Vagina (tissue), 2 donors: ENCODE data around the gene GOLGA6A.
"Not testable (repeated sequence)": the region's sequence is repeated elsewhere in the genome, so short reads cannot be mapped to it uniquely, and the experiment has no call there.

Source experiments
- CTCF ChIP-seq, 3 experiments: fragments of 450-650 bp in 2 of 3; fragments of 200-600 bp in 1 of 3; sonication (generic) in 1 of 3; IDR thresholded peaks; one replicate each; pipeline ENCODE4 v1.5.1; 2017 to 2019; ENCODE audit warnings: antibody characterized with exemption in 3 of 3, mild to moderate bottlenecking in 2 of 3, moderate library complexity in 2 of 3
- POLR2A ChIP-seq, 2 donors: fragments of 450-650 bp; IDR thresholded peaks; one replicate each; pipeline ENCODE4 v1.6.1; 2017; ENCODE audit warnings: antibody characterized with exemption in 2 of 2, mild to moderate bottlenecking in 2 of 2, moderate library complexity in 2 of 2
- POLR2AphosphoS5 ChIP-seq, 2 donors: sonication (generic); formaldehyde crosslinking; IDR thresholded peaks; one replicate each; pipeline ENCODE4 v1.9.0; 2017; ENCODE audit warnings: antibody characterized with exemption in 2 of 2, mild to moderate bottlenecking in 2 of 2, low read depth in 1 of 2; ENCODE audit not compliant: insufficient read depth in 1 of 2

GRCh38 chr15:74082450-74082849 lies at the start of gene GOLGA6A:
- not testable (repeated sequence) for TF ChIP-seq POLR2AphosphoS5 (IDR thresholded peaks at IDR 0.05; ENCODE audit: insufficient read depth in 1 of 2, low read depth in 1 of 2); CTCF (IDR thresholded peaks at IDR 0.05); POLR2A (IDR thresholded peaks at IDR 0.05)
